Inflammatory macrophage treated with lipopolysaccharide for 1 hour (primary cell): ENCODE data around the gene MAPKAPK5.
"Not testable (repeated sequence)": the region's sequence is repeated elsewhere in the genome, so short reads cannot be mapped to it uniquely, and the experiment has no call there.

ENCODE experiments used
- DNase-seq, 2 donors: peaks; one replicate each; pipeline ENCODE4 v3.0.0-alpha.2; 2020 to 2022

Gene MAPKAPK5

GRCh38 chr12:111829635-111830034 is 12.4 kb upstream of the MAPKAPK5 start:
- DNase-seq: not testable (repeated sequence)

- DNase-seq: peak; percentile 51 to 83
Observed at GRCh38 chr12:111834740-111835386, 7.2 kb upstream of the MAPKAPK5 start.

- DNase-seq: not testable (repeated sequence)
Observed at GRCh38 chr12:111835531-111836181, 6.4 kb upstream of the MAPKAPK5 start.

- DNase-seq: no peak
Observed at GRCh38 chr12:111838353-111838752, 3.7 kb upstream of the MAPKAPK5 start.

GRCh38 chr12:111840807-111841206 is 1.2 kb upstream of the MAPKAPK5 start:
- no peak for DNase-seq

GRCh38 chr12:111841236-111841749 is 735 bp upstream of the MAPKAPK5 start:
- DNase-seq: no peak

GRCh38 chr12:111842556-111843396 is 748 bp downstream of the MAPKAPK5 start:
- DNase-seq: peak; percentile 15 to 55

GRCh38 chr12:111846016-111846415 is 4.0 kb downstream of the MAPKAPK5 start:
- no peak for DNase-seq

- no peak for DNase-seq
Observed at GRCh38 chr12:111850526-111850925, 8.5 kb downstream of the MAPKAPK5 start.

- DNase-seq: no peak
Observed at GRCh38 chr12:111858186-111858585, 16.2 kb downstream of the MAPKAPK5 start.

GRCh38 chr12:111858778-111859177 is 16.8 kb downstream of the MAPKAPK5 start:
- DNase-seq: no peak

GRCh38 chr12:111864913-111865312 is 22.9 kb downstream of the MAPKAPK5 start:
- peak; percentile 47 to 79 for DNase-seq

- DNase-seq: no peak
Observed at GRCh38 chr12:111867531-111867930, 25.5 kb downstream of the MAPKAPK5 start.

- DNase-seq: peak in 1 of 2 donors; percentile 65
Observed at GRCh38 chr12:111868676-111869588, 26.9 kb downstream of the MAPKAPK5 start.

- DNase-seq: peak in 1 of 2 donors; percentile 80
Observed at GRCh38 chr12:111869671-111870070, 27.6 kb downstream of the MAPKAPK5 start.

- no peak for DNase-seq
Observed at GRCh38 chr12:111870216-111870615, 28.2 kb downstream of the MAPKAPK5 start.

GRCh38 chr12:111870706-111871105 is 28.7 kb downstream of the MAPKAPK5 start:
- DNase-seq: peak; percentile 38 to 78

- DNase-seq: no peak
Observed at GRCh38 chr12:111873113-111873512, 31.1 kb downstream of the MAPKAPK5 start.

- DNase-seq: no peak
Observed at GRCh38 chr12:111881716-111882115, 39.7 kb downstream of the MAPKAPK5 start.

- DNase-seq: peak; percentile 56 to 81
Observed at GRCh38 chr12:111886662-111887545, 44.9 kb downstream of the MAPKAPK5 start.
